ENCODE results near the gene LDHB.
"Not testable (repeated sequence)": the region's sequence is repeated elsewhere in the genome, so short reads cannot be mapped to it uniquely, and the experiment has no call there.

LDHB gene

DNA sequence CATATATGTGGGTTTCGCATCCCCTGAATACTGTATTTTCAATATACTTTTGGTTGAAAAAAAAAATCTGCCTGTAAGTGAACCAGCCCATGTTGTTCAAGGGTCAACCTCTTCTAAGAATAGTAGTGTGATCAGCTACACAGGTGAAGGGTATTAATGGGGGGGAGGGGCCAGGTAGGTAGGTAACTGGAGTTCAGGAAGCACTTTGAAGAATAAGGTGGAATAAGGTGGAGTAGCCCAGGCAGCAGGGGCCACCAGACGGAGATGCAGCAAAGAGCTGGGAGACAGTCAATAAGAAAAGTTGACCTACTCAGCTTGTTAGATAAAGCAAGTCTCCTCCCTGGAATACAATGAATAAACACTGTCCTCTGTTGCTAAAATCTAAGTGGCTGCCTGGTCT is 9.3 kb downstream of the LDHB start:
- DNase-seq (ENCODE audit: low spot score) = no peak
- no peak overlapping the region for H3K4me3 Mint-ChIP-seq
- no peaks in the 10 kb centered on the region for H3K27me3 Mint-ChIP-seq (ENCODE audit: low read depth)
- H3K4me1 Mint-ChIP-seq (ENCODE audit: low read depth) = peaks cover 64% of the 10 kb centered on the region
- H3K9me3 Mint-ChIP-seq = no peaks in the 10 kb centered on the region
- peaks cover 77% of the 10 kb centered on the region for H3K36me3 Mint-ChIP-seq (ENCODE audit: low read depth)
- H3K27ac Mint-ChIP-seq = no peak overlapping the region

DNA sequence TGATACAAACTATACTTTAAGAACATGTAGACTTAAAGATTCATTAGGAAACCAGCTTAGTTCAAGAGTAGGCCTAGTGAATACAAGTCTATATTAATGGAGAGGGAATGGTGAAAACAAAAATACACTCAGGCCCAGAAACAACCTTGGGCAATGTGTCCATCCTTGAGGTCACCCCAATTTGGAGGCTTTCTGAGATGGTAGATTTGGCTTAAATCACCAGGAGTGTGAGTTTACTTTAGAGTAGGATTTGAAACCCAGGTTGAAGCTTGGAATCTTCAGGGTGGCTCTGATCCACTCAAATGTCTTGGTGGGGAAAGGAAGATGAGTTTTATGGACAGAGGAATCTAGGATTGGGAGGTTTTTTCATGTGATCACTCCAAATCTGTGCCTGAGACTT is 10.5 kb downstream of the LDHB start:
- no peak overlapping the region for H3K27ac Mint-ChIP-seq
- no peak overlapping the region for H3K4me3 Mint-ChIP-seq
- no peak for DNase-seq (ENCODE audit: low spot score)
- H3K9me3 Mint-ChIP-seq = no peaks in the 10 kb centered on the region
- peaks cover 61% of the 10 kb centered on the region for H3K4me1 Mint-ChIP-seq (ENCODE audit: low read depth)
- no peaks in the 10 kb centered on the region for H3K27me3 Mint-ChIP-seq (ENCODE audit: low read depth)
- H3K36me3 Mint-ChIP-seq (ENCODE audit: low read depth) = peaks cover 77% of the 10 kb centered on the region

DNA sequence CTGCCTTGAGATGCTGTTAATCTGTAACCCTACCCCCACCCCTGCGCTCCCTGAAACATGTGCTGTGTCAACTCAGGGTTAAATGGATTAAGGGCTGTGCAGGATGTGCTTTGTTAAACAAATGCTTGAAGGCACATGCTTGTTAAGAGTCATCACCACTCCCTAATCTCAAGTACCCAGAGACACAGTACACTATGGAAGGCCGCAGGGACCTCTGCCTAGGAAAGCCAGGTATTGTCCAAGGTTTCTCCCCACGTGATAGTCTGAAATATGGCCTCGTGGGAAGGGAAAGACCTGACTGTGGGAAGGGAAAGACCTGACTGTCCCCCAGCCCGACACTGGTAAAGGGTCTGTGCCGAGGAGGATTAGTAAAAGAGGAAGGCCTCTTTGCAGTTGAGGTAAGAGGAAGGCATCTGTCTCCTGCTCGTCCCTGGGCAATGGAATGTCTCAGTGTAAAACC is 12.6 kb downstream of the LDHB start:
- not testable (repeated sequence) for DNase-seq (ENCODE audit: low spot score); H3K27me3 Mint-ChIP-seq (ENCODE audit: low read depth); H3K4me3 Mint-ChIP-seq; H3K9me3 Mint-ChIP-seq
- H3K36me3 Mint-ChIP-seq (ENCODE audit: low read depth) = peaks cover 74% of the 10 kb centered on the region
- H3K4me1 Mint-ChIP-seq (ENCODE audit: low read depth) = peaks cover 55% of the 10 kb centered on the region
- H3K27ac Mint-ChIP-seq = peak overlapping the region; percentile 19

DNA sequence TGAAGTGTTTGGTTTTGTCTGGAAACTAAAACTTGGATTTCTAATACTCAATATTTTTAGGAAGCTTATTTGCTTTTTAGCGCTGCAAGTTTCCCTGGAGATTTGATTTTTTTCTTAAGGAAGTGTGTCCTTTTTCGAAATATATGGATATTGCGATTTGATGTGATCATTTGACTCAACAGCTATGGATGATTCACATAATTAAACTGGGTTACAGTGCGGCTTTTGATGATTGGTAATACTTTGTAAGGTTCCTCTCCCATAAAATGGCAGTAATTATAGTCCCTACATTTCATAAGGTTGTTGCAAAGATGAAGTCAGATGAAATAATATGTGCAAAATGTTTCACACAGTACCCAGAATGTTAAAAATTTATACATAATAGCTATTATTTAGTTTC is 13.1 kb downstream of the LDHB start:
- no peaks in the 10 kb centered on the region for H3K9me3 Mint-ChIP-seq
- no peaks in the 10 kb centered on the region for H3K27me3 Mint-ChIP-seq (ENCODE audit: low read depth)
- H3K36me3 Mint-ChIP-seq (ENCODE audit: low read depth) = peaks cover 74% of the 10 kb centered on the region
- no peak overlapping the region for H3K27ac Mint-ChIP-seq
- no peak overlapping the region for H3K4me3 Mint-ChIP-seq
- no peak for DNase-seq (ENCODE audit: low spot score)
- peaks cover 54% of the 10 kb centered on the region for H3K4me1 Mint-ChIP-seq (ENCODE audit: low read depth)

DNA sequence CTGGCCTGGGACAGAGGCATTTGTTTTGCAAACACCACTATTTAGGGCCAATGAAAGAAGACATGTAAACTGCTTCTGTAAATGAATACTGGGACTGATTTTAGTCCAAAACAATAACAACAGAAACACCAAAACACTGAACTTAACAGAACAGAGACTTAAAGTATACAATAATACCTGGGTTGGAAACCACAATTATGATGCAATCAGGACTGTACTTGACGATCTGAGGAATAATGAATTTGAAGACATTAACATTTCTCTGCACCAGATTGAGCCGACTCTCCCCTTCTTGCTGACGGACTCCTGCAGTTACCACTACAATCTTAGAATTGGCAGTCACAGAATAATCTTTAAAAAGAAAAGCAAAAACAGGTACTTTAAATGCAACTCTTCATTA is 13.9 kb downstream of the LDHB start:
- Mint-ChIP-seq H3K4me3 (no peak overlapping the region), H3K4me1 (ENCODE audit: low read depth) (peaks cover 56% of the 10 kb centered on the region), H3K36me3 (ENCODE audit: low read depth) (peaks cover 74% of the 10 kb centered on the region), H3K9me3 (no peaks in the 10 kb centered on the region), H3K27ac (no peak overlapping the region), H3K27me3 (ENCODE audit: low read depth) (no peaks in the 10 kb centered on the region)
- DNase-seq (ENCODE audit: low spot score) = no peak

DNA sequence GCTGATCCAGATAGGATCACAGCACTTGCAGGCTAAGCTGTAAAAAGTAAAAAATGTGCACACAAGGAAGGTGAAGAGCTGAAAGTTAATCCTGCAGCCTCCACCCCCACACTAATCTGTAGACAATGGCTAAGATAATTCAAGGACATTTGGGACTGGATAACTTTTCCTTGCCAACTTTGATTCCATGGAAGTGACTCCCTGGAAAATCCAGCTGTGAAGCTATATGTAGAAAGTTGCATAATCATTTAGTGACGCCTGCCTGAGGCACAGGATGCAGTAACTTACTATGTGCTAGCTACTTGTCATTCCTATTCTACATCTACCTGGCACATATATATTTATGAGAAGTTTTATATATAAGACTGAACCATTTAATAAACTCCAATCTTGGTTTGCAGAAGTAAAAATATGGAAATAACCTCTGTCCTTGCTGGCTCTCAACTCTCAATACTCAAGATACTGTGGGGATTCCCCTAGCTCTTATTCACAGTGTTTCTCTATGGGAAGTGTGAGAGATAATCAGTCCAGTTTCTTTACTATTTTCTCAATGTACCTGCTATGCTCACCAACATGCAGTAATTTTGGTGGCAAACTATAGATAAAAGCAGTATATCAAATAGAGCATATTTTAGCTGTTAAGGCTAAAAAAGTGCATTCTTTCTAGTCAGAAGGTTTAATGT is 14.8 kb downstream of the LDHB start:
- H3K4me3 Mint-ChIP-seq = no peak overlapping the region
- no peaks in the 10 kb centered on the region for H3K27me3 Mint-ChIP-seq (ENCODE audit: low read depth)
- peaks cover 57% of the 10 kb centered on the region for H3K4me1 Mint-ChIP-seq (ENCODE audit: low read depth)
- H3K36me3 Mint-ChIP-seq (ENCODE audit: low read depth) = peaks cover 74% of the 10 kb centered on the region
- no peak overlapping the region for H3K27ac Mint-ChIP-seq
- no peaks in the 10 kb centered on the region for H3K9me3 Mint-ChIP-seq
- no peak for DNase-seq (ENCODE audit: low spot score)

DNA sequence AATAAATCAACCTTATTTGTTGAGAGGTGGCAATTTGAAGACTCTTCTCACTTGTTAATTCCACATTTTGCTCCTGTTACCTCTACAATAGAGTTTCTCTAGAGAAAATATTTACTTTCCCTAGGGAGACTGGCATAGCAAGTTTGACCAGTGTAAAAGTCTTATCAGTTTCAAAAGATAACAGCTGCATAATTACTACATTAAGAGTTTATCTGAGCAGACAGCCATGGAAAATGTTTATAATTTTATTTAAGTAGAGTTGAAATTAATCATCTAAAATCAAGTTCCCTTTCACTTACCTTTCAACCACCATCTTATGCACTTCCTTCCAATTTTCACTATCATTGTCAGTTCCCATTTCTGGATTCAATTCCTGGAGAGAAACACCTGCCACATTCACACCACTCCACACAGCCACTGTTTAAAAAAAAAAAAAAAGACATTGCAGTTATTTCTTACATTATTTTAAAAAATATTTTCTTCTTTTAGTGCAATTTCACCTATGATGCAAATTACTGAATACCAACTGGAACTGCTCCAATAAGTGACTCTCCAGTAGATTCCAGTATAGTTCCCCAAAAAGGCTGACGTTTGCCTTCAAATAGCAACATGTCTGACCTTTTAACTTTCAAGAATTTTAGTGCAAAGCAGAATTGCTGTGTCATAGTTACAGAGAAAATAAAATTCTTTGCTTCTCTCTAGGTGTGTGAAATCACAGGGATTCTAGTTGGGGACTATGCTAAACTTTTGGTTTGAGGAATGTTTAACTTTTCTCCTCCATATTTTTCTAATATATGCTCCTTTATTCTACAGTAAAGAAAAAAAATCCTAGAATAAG is 19.4 kb downstream of the LDHB start:
- peaks cover 26% of the 10 kb centered on the region for H3K4me1 Mint-ChIP-seq (ENCODE audit: low read depth)

DNA sequence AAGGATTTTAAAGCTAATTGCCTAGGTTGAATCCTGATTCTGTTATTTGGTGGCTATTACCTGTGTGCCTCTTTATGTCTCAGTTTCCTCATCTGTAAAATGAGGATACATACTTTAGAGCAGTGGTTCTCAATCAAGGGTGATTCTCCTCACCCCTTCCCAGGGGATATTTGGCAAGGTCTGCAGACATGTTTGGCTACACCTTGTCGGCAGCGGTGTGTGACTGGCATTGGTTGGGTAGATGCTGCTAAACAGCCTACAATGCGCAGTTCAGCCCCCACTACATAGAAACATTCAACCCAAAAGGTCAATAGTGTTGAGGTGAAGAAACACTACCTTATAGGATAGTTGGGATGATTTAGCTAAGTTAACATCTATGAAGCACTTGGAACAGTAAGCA is 23.4 kb downstream of the LDHB start:
- Mint-ChIP-seq H3K36me3 (ENCODE audit: low read depth) (peaks cover 59% of the 10 kb centered on the region), H3K27me3 (ENCODE audit: low read depth) (no peaks in the 10 kb centered on the region), H3K9me3 (no peaks in the 10 kb centered on the region), H3K4me3 (no peak overlapping the region), H3K27ac (no peak overlapping the region), H3K4me1 (ENCODE audit: low read depth) (peaks cover 10% of the 10 kb centered on the region)
- no peak for DNase-seq (ENCODE audit: low spot score)

More for the DNA sequence above, 19.4 kb downstream of the LDHB start:
- Mint-ChIP-seq H3K36me3 (ENCODE audit: low read depth) (peaks cover 78% of the 10 kb centered on the region), H3K27me3 (ENCODE audit: low read depth) (no peaks in the 10 kb centered on the region), H3K27ac (no peak overlapping the region), H3K4me3 (no peak overlapping the region), H3K9me3 (no peaks in the 10 kb centered on the region)
- no peak for DNase-seq (ENCODE audit: low spot score)

DNA sequence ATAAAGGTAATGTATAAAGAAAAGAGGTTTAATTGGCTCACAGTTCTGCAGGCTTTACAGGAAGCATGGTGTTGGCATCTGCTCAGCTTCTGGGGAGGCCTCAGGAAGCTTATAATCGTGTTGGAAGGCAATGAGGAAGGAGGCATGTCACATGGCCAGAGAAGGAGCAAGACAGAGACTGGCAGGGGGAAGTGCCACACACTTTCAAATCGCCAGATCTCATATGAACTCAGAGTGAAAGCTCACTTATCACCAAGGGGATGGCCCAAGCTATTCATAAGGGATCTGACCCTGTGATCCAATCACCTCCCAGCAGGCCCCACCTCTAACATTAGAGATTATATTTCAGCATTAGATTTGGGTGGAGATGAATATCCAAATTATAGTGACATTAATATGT is 26.3 kb downstream of the LDHB start:
- H3K4me1 Mint-ChIP-seq (ENCODE audit: low read depth) = peaks cover 4% of the 10 kb centered on the region
- H3K27ac Mint-ChIP-seq = no peak overlapping the region
- no peak overlapping the region for H3K4me3 Mint-ChIP-seq

DNA sequence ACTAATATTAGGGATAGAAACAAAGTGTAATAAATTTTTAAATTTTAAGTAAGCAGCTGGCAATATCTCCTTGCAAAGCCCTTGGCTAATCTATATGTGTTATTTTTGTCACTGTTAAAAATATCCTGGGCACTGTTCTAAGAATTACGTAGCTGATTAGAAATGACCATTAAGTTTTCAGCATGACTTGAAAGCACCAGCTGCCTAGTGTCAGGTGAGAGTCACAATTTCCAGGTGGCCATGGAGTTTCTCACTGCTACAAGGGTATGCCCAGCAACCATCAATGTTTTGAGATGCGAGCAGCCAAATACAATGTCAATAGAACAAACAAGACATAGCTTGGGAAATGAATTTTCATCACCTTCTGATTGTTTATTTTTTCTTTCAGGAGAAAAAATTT is 29.7 kb downstream of the LDHB start:
- no peak overlapping the region for H3K4me3 Mint-ChIP-seq
- H3K27ac Mint-ChIP-seq = no peak overlapping the region
- no peaks in the 10 kb centered on the region for H3K27me3 Mint-ChIP-seq (ENCODE audit: low read depth)
- DNase-seq (ENCODE audit: low spot score) = no peak
- H3K9me3 Mint-ChIP-seq = peaks cover 2% of the 10 kb centered on the region
- peaks cover 14% of the 10 kb centered on the region for H3K36me3 Mint-ChIP-seq (ENCODE audit: low read depth)
- H3K4me1 Mint-ChIP-seq (ENCODE audit: low read depth) = peaks cover 5% of the 10 kb centered on the region

More for the DNA sequence above, 26.3 kb downstream of the LDHB start:
- no peak for DNase-seq (ENCODE audit: low spot score)
- Mint-ChIP-seq H3K27me3 (ENCODE audit: low read depth) (no peaks in the 10 kb centered on the region), H3K9me3 (no peaks in the 10 kb centered on the region), H3K36me3 (ENCODE audit: low read depth) (peaks cover 40% of the 10 kb centered on the region)

DNA sequence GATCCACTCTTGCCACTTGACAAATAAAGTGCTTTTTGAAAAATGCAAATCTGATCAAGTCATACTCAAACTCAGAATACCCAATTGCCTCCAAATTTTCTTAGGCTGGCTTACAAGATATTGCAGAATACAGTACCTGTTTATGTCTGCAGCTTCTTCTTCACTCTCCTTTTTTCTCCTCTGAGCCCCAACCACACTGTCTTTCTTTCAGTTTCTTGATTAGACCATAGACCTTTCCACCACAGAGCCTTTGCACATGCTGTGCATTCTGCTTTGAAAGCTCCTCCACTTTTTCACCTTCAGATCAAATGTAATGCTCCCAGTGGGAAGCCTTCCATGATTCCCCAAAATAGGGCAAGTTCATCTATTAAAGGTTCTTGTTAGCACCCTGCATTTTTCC is 39.1 kb downstream of the LDHB start:
- Mint-ChIP-seq H3K4me3 (no peak overlapping the region), H3K4me1 (ENCODE audit: low read depth) (peaks cover 43% of the 10 kb centered on the region), H3K36me3 (ENCODE audit: low read depth) (peaks cover 10% of the 10 kb centered on the region), H3K27ac (no peak overlapping the region), H3K9me3 (no peaks in the 10 kb centered on the region), H3K27me3 (ENCODE audit: low read depth) (no peaks in the 10 kb centered on the region)
- DNase-seq (ENCODE audit: low spot score) = no peak

DNA sequence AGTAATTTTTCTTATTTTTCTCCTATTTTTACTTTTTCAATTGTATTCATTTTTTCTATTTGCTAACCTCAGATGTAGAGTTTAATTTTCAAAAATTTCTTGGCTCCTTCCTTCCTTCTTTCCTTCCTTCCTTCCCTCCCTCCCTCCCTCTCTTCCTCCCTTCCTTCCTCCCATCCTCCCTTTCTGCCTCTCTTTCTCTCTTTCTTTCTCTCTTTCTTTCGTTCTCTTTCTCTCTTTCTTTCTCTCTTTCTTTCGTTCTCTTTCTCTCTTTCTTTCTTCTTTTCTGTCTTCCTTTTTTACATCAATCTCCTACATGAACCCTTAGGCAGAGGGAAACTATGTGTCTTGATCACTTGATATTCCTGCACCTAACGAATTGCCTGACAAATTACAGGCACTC is 40.6 kb downstream of the LDHB start:
- Mint-ChIP-seq H3K4me1 (ENCODE audit: low read depth) (peaks cover 50% of the 10 kb centered on the region), H3K36me3 (ENCODE audit: low read depth) (peaks cover 10% of the 10 kb centered on the region), H3K4me3 (no peak overlapping the region), H3K27me3 (ENCODE audit: low read depth) (no peaks in the 10 kb centered on the region), H3K9me3 (peaks cover 3% of the 10 kb centered on the region), H3K27ac (peak overlapping the region; percentile 34)
- DNase-seq (ENCODE audit: low spot score) = no peak

DNA sequence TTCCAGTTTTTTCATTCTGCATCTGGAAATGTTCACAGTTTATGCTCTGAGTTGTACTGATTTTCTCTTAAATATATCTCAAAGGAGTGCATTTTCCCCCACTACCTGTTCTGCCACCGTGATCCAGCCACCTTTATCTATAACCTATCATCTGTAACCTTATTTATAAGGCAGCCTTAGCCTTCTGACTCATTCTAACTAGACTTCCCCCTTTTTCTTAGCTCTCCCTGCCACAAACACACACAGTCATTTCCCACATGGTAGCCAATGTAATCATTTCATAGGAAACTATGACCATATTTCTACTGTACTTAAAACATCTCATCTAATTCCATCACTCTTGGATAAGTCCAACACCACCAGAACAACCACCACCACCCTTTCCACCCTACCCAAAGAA is 42.2 kb downstream of the LDHB start:
- peak; percentile 23 for DNase-seq (ENCODE audit: low spot score)
- H3K27ac Mint-ChIP-seq = peak overlapping the region; percentile 76

DNA sequence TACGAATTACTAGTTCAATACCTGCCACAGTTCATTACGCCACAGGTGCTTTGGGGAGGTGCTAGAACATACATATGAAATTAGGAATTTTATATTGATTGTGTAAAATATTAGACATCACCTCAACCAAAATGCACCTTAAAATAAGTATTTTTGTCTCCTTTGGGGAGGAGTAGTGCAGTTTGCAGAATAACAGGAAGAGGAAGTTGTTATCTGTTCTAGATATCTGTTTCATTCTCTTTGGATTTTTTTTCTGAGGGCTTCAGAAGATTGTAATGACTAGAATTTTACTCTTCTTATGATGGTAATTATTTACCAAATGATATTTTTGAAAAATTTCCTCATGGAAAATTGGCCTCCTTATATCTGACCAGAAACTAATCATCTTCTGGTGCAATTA is 43.1 kb downstream of the LDHB start:
- DNase-seq (ENCODE audit: low spot score) = no peak
- H3K27ac Mint-ChIP-seq = peak overlapping the region; percentile 76
- H3K4me3 Mint-ChIP-seq = peak overlapping the region; percentile 67
- no peaks in the 10 kb centered on the region for H3K27me3 Mint-ChIP-seq (ENCODE audit: low read depth)
- peaks cover 8% of the 10 kb centered on the region for H3K36me3 Mint-ChIP-seq (ENCODE audit: low read depth)
- peaks cover 51% of the 10 kb centered on the region for H3K4me1 Mint-ChIP-seq (ENCODE audit: low read depth)
- peaks cover 3% of the 10 kb centered on the region for H3K9me3 Mint-ChIP-seq

More for the DNA sequence above, 42.2 kb downstream of the LDHB start:
- peaks cover 3% of the 10 kb centered on the region for H3K9me3 Mint-ChIP-seq
- H3K4me3 Mint-ChIP-seq = peak overlapping the region; percentile 67
- H3K27me3 Mint-ChIP-seq (ENCODE audit: low read depth) = no peaks in the 10 kb centered on the region
- H3K4me1 Mint-ChIP-seq (ENCODE audit: low read depth) = peaks cover 51% of the 10 kb centered on the region
- peaks cover 8% of the 10 kb centered on the region for H3K36me3 Mint-ChIP-seq (ENCODE audit: low read depth)

Measured in T-helper 2 cell treated with Interferon-gamma antibody and Interleukin-4, amounts not matched to agents 5 μg/mL and 100 μg/mL, for 36 hours (primary cell).